Skeletal muscle cell (primary cell): Measurements from ENCODE around the gene MAP2K5.

Experiments used
- DNase-seq: peaks from one replicate; pipeline ENCODE4 v3.0.0-alpha.2; 2010; ENCODE audit warnings: low read depth
- H3K4me3 ChIP-seq: 2 replicates; pipeline ENCODE4 v1.5.1; 2011; ENCODE audit warnings: low read depth, mild to moderate bottlenecking, control low read depth, low read length, moderate library complexity

The MAP2K5 gene

DNA sequence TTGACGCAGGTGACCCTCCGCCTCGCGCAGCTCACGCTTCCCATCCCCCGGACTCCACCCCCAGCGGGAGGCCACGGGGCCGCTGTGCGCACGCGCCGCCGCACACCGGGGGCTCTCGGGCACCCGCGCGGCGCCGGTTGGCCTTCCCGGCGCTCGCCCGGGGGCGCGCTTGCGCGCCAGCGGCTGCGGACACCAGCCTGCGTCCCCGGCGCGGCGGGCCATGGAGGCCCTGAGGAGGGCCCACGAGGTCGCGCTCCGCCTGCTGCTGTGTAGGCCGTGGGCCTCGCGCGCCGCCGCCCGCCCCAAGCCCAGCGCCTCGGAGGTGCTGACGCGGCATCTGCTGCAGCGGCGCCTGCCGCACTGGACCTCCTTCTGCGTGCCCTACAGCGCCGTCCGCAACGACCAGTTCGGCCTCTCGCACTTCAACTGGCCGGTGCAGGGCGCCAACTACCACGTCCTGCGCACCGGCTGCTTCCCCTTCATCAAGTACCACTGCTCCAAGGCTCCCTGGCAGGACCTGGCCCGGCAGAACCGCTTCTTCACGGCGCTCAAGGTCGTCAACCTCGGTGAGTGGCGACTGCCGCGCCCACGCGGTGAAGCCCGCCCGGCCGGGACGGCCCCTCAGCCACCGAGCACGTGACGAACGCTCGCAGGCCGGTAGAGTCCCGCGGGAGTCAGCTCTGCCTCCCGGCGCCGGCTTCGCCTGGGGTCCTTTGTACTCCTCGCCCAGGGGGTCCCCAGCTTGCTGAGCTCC, 21.3 kb upstream of the MAP2K5 start, which contains the start of gene C15orf61:
Gene C15orf61 (plus strand): TSS at position 103 of the 754 bp plus-strand sequence. CDS start 118 bp downstream, at position 221.
- H3K4me3 ChIP-seq: peak within 1 kb of the TSS; percentile 88
- no peak for DNase-seq

DNA sequence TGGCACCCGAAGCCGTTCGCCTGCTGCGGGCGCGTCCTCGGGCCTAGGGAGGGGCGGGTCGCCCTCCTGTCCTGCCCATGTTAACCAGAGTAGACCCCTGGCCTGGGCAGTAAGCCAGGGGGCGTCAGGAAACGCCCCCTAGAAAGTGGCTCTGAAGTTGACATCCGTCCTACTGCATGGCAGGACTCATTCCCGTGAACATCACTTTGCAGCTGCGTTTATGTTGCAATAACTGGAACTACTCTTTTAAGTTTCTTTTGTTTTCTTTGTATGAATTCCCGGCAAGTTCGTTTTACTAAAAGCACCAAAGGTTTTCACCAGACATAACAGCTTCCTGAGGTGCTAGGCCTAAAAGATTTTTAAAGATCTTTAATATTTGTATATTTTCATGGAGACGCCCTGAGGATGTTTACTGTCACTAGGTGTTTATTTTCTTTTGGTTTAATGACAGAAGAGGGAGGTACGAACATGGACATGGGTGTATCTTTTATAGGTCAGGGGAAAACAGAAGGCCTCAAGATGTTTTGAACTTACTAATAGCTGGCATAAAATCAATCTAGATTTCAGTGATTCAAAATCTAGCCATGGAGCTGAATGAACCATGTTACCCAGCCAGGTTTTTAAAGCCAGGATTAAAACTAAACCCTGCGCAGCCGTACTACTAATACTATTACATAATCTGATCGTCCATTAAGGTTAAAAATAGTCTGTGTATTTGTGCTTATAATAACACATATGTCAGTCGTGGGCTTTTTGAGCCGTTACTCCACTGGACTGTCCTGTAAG, 20.5 kb upstream of the MAP2K5 start:
- DNase-seq: no peak
- peak overlapping the region; percentile 88 for H3K4me3 ChIP-seq

DNA sequence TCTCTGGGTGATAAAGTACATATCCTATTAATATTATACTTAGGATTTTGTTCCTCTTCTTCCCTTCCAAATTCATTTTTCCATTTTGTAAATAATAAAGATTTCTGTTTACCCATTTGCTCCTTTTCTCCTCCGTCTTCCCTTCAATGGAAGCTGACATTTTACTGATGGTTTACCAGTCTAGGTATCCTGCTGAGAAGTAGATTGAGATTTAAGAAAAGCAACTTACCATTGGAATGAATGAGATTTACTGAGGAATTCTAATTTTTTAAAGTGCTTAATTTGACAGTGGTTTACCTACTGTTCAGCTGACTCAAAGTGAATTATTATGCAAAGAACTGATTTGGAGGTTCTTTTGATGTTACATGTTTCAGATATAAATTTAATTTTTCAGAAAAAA, 19.2 kb upstream of the MAP2K5 start:
- peak overlapping the region; percentile 88 for H3K4me3 ChIP-seq
- DNase-seq: no peak

GRCh38 chr15:67524235-67524634, 18.3 kb upstream of the MAP2K5 start:
- DNase-seq: no peak
- H3K4me3 ChIP-seq: no peak overlapping the region

DNA sequence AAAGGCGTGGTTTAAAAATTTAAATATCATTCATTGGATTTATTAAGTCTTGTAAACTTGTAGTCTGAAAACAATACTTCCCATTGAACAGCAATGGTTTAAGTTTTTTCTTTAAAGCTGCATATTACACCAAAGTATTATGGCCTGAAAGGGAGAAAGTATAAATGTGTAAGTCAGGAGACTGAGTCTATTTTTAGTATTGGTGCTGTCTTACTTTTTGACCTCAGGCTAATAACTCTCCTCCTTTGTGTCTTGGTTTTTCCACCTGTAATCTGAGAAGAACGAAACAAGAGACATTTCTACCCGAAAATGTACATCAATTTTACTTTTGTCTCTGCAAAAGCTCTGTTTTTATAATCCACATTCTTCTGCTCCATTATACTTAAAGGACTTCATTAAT, 14.0 kb upstream of the MAP2K5 start:
- no peak overlapping the region for H3K4me3 ChIP-seq
- DNase-seq: no peak

DNA sequence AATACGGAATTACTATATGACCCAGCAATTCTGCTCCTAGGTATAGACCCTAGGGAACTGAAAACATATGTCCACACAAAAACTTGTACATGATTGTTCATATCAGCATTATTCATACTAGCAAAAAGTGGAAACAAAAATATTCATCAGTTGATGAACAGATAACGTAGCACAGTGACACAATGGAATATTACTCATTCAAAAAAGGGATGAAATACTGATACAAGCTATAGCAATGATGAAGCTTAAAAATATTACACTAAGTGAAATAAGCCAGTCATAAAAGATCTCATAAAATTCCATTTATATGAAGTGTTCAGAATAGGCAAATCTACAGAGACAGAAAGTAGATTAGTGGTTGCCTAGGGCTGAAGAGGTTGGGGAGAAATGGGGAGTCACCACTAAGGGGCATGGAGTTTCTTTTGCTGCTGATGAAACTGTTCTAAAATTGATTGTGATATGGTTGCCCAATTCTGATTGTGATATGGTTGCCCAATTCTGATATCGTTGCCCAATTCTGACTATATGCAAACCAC, 11.1 kb upstream of the MAP2K5 start:
- no peak overlapping the region for H3K4me3 ChIP-seq
- DNase-seq: peak; percentile 15

DNA sequence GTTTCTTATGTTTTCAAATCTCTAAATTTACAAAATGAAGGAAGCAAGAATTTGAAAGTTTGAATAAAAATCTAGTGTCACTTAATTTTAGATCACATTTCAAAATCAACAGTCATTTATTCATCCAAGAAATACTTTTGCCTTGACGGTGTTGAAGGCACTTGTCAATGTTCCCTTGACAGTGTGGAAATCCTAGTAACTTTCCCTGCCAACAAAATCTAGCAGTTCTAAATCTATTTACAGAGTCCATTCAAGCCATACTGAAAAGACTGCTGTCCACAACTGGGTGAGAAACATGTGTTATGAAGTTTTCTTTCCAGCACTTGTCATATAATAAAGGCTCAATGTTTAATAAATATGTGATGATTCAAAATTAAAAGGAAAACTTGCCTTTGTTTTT, 8.6 kb upstream of the MAP2K5 start:
- no peak for DNase-seq
- no peak overlapping the region for H3K4me3 ChIP-seq

DNA sequence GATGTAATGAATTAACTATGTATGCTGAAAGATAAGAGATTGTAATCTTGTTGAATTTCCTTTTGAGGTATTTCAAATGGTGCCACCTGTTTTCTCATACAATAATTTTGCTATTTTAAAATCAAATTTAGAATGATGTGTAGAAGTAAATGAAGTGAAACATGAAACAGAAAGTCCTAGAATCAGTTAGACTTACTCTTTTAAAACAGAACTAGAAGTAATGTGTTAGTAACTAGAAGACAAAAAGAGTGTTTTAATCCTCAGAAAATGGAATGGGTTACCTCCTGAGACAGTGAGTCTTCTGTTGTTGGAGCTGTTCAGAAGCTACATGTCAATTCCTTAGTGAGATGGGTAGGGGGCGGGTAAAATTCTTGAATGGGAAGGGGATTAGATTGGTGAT, 8.1 kb upstream of the MAP2K5 start:
- no peak overlapping the region for H3K4me3 ChIP-seq

DNA sequence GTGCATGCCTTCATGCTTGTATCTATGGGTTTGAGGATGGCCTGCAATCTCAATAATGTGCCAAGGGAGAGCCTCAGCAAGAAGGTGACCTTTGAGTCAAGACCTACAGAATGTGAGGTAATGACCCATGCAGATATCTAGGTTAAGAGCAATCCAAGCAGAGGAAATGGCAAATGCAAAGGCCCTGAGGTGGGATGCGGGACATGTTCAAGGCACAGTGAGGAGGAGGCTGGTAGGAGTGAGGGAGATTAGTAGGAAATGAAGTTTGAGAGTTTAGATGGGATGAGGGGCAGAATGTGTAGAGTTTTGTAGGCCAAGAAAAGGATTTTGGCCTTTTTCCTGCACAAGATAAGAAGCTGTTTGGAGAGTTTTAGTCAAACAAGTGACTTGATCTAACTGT, 4.7 kb upstream of the MAP2K5 start:
- no peak for DNase-seq
- no peak overlapping the region for H3K4me3 ChIP-seq

More for the DNA sequence above, 8.1 kb upstream of the MAP2K5 start:
- no peak for DNase-seq

DNA sequence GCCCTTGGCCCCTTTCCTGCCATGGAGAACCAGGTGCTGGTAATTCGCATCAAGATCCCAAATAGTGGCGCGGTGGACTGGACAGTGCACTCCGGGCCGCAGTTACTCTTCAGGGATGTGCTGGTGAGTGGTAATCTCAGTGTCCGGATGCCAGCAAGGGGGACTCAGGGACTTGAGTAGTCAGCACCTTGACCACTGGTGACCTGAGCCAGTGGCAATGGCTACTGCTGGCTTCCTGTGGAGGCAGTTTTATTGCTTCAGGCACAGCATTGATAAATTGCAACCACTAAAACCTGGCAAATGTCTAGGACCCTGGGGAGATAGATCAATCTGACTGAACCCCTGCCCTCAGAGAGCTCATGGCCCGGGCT, 830 bp downstream of the MAP2K5 start:
- peak overlapping the region; percentile 88 for H3K4me3 ChIP-seq
- DNase-seq: no peak

DNA sequence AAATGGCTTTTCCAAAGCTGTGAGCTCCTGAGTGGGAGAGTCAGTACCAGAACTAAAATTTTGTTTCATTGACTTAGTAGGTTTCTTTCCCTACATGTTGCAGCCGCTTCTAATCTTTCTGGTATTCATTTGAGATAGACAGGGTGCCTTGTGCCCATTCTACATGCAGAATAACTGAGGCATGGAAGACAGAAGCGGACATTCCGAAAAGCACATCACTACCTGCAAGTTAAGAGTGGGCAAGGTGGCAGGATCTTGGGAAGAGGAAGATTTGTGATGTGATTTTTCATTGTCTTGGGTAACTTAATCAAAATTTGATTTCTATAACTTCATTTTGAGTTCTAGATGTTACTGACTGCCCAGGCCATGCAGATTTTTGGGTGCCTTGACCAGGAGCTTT, 2.0 kb downstream of the MAP2K5 start:
- DNase-seq: no peak
- H3K4me3 ChIP-seq: no peak overlapping the region

DNA sequence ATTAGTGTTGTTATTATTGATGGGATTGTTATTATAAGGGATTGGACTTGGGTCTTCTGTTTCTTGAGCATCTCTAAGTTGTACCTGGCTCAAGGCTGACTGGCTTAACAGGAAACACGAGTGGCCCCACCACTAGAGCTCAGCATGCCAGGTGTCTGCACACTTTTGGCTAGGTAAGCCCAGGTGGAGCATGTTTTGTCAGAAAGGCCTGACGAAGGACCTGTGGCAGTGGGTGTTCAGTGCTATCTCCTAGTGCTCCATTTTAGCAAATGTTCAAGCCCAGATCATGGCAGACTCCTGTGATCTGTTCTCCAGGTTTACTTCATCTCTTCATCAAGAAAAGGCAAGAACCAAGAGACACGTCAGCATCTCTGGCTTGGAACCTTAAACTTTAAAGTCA, 3.4 kb downstream of the MAP2K5 start:
- no peak for DNase-seq
- H3K4me3 ChIP-seq: no peak overlapping the region

DNA sequence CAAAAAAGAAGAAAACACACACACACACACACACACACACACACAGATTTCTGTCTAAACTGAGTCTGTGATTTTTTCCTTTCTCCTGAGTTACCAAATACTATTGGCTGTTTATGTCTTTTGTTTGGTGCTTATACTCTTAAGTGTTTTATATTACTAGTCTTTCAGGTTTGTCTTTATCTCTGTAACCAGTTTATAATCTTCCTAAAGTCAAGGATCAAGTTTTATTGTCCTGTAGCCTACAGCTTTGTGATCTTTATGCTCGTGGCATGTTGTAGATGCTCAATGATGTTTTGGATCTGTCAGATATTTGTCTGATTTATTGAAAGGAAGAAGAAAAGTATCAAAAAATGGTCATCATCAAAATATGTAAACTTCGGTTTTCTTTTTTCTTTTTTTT, 4.6 kb downstream of the MAP2K5 start:
- DNase-seq: no peak
- H3K4me3 ChIP-seq: no peak overlapping the region

DNA sequence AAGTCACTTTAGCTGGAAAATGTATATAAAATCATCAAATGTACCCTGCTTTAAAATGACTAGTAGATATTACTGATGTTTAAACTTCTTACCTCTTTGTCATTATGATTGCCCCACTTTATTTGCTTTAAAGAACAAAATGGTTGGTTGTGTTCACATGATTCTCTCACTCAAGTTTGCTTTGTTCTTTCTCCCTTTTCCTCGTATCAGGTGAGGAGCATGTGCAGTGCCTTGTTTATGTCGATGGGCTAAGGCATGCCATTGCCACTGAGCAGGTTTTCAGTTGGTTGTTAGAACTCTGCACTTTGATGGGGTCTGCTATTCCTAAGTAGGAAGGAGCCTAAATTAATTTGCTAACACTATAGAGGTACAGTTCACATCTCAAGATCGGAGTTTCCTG, 5.3 kb downstream of the MAP2K5 start:
- H3K4me3 ChIP-seq: no peak overlapping the region
- DNase-seq: no peak

- no peak overlapping the region for H3K4me3 ChIP-seq
- DNase-seq: no peak
Measured at GRCh38 chr15:67548236-67548852, 5.8 kb downstream of the MAP2K5 start.

GRCh38 chr15:67548862-67549651, 6.6 kb downstream of the MAP2K5 start:
- DNase-seq: no peak
- H3K4me3 ChIP-seq: no peak overlapping the region

DNA sequence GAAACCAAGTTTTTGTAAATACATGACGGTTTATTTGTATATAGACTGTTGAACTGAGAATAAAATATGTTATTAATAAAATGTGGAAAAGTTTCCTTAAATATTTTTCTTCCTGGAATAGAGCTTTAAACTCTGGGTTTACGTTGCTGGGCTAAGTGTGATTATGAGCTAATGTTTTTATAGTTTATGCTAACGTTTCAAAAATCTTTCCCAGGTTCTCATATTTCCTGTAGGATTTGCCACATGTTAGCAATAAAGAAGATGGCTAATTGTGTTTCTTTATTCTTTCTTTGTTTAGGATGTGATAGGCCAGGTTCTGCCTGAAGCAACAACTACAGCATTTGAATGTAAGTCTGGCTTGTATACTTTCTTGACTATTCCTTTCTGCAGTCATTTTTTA, 7.2 kb downstream of the MAP2K5 start:
- H3K4me3 ChIP-seq: no peak overlapping the region
- DNase-seq: no peak

DNA sequence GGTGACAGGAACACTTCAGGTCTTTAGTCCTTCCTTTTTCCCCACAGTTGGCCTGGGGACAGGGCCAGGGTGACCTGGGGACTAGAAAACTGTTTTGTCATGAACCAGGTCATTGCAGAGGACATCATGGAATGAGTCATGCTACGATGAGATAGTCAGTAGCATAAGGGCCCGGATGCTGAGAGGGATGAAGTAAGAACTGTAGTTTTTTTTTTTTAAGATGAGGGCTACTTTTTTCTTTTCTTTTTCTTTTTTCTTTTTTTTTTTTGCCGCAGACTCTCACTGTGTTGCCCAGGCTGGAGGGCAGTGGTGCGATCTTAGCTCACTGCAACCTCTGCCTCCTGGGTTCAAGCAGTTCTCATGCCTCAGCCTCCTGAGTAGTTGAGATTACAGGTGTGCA, 8.0 kb downstream of the MAP2K5 start:
- DNase-seq: no peak
- no peak overlapping the region for H3K4me3 ChIP-seq

GRCh38 chr15:67551207-67551743, 8.8 kb downstream of the MAP2K5 start:
- DNase-seq: no peak
- no peak overlapping the region for H3K4me3 ChIP-seq
